HG03575 (cell line): ENCODE data around the gene KCNK18.
A peak's percentile ranks its signal among the peaks of the same experiment; 100 is the strongest.
"Not testable (repeated sequence)": the region's sequence is repeated elsewhere in the genome, so short reads cannot be mapped to it uniquely, and the experiment has no call there.

Experiments used
- ATAC-seq: cut with Tn5 transposase; IDR thresholded peaks from one replicate; pipeline ENCODE4 v1.9.1; 2021; ENCODE audit not compliant: unreplicated experiment, insufficient number of reproducible peaks, low FRiP score; ENCODE audit errors: extremely low read depth

KCNK18 gene

GRCh38 chr10:117168729-117169128 lies 28.6 kb upstream of the KCNK18 start:
- ATAC-seq, result no peak

GRCh38 chr10:117169480-117169879 lies 27.8 kb upstream of the KCNK18 start:
- ATAC-seq, result no peak

- ATAC-seq, result no peak
Observed at GRCh38 chr10:117170244-117170643, 27.0 kb upstream of the KCNK18 start.

GRCh38 chr10:117174439-117175214 lies 22.7 kb upstream of the KCNK18 start:
- ATAC-seq, result peak; percentile 38

- no peak for ATAC-seq
Observed at GRCh38 chr10:117175215-117175900, 21.9 kb upstream of the KCNK18 start.

- ATAC-seq, result no peak
Observed at GRCh38 chr10:117175901-117176534, 21.3 kb upstream of the KCNK18 start.

GRCh38 chr10:117178190-117178589 lies 19.1 kb upstream of the KCNK18 start:
- no peak for ATAC-seq

- no peak for ATAC-seq
Observed at GRCh38 chr10:117184296-117184695, 13.0 kb upstream of the KCNK18 start.

- ATAC-seq, result no peak
Observed at GRCh38 chr10:117184821-117185220, 12.5 kb upstream of the KCNK18 start.

- not testable (repeated sequence) for ATAC-seq
Observed at GRCh38 chr10:117185817-117186216, 11.5 kb upstream of the KCNK18 start.

GRCh38 chr10:117186832-117187615 lies 10.3 kb upstream of the KCNK18 start:
- no peak for ATAC-seq

- ATAC-seq, result no peak
Observed at GRCh38 chr10:117188371-117188770, 8.9 kb upstream of the KCNK18 start.

- no peak for ATAC-seq
Observed at GRCh38 chr10:117189557-117189956, 7.7 kb upstream of the KCNK18 start.

GRCh38 chr10:117198088-117198487 lies 799 bp downstream of the KCNK18 start:
- ATAC-seq, result no peak

- no peak for ATAC-seq
Observed at GRCh38 chr10:117201826-117202225, 4.5 kb downstream of the KCNK18 start.

- ATAC-seq, result no peak
Observed at GRCh38 chr10:117204316-117204715, 7.0 kb downstream of the KCNK18 start.

- no peak for ATAC-seq
Observed at GRCh38 chr10:117212176-117212575, 14.9 kb downstream of the KCNK18 start.

- no peak for ATAC-seq
Observed at GRCh38 chr10:117214401-117214800, 17.1 kb downstream of the KCNK18 start.

GRCh38 chr10:117215079-117215478 lies 17.8 kb downstream of the KCNK18 start:
- no peak for ATAC-seq
